ENCODE results near the gene NPAT.
A peak's percentile ranks its signal among the peaks of the same experiment; 100 is the strongest.
"Not testable (repeated sequence)": the region's sequence is repeated elsewhere in the genome, so short reads cannot be mapped to it uniquely, and the experiment has no call there.

Gene NPAT

DNA sequence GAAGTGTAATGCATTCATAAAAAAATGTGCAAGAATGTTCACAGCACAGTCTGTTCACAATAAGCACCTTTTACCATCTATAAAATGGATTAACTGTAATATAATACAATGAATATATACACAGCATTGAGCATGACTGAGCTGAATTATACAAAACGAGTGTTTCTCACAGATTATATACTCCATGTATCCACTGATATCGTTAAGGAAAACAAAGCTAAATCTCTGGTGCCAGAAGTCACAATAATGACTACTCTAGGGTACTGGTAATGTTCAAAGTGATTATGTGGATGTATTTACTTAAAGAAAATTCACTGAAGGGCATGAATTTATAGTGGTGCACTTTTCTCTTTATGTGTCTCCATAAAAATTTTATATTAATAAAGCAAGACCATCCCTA is 67.8 kb downstream of the NPAT start:
- DNase-seq (ENCODE audit: low read depth in 2 of 2) = no peak

DNA sequence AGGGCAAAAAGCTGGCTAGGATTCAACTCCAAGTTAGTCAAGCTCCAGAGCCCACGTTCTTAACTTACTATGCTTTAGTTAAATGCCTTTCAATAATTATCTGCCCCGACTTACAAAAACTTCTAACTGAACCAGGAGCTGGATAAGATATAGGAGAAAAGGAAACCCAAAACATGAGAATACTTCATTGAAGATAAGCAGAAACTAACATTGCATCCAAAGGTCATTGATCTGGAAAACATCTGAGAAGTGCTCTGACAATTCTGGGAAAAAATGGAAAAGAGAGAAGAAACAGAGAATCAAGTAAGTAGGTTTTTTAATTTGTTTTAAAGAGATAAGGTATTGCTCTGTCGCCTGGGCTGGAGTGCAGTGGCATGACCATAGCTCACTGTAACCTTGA is 73.9 kb downstream of the NPAT start:
- DNase-seq (ENCODE audit: low read depth in 2 of 2) = no peak

DNA sequence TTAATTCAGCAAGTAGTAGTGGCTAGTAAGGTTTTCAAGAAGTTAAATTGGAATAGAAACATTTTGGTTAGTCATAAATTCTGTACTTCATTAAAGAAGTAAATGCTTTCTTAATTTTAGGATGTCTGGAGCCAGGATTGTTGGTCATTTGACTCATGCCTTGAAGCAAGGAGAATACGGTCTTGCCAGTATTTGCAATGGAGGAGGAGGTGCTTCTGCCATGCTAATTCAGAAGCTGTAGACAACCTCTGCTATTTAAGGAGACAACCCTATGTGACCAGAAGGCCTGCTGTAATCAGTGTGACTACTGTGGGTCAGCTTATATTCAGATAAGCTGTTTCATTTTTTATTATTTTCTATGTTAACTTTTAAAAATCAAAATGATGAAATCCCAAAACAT is 75.3 kb downstream of the NPAT start:
- DNase-seq (ENCODE audit: low read depth in 2 of 2) = no peak

DNA sequence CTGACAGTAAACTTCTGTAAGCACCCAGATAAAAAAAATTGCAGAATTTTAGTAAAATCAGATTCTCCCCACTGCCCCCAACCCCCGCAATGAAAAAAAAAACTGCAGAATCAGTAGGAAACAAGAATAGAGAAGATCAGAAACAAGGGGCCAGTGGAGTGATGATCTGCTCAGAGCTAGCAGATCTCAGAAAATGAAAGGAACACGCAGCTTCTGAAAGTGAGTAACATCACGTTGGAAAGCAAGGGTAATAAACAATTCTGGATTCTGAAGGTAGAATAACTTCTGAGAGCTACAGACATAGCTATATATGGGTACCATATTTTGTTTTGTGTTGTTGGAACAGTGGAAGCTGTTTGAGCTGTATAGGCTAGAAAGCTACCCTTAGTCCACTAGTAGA is 77.8 kb downstream of the NPAT start:
- no peak for DNase-seq (ENCODE audit: low read depth in 2 of 2)

DNA sequence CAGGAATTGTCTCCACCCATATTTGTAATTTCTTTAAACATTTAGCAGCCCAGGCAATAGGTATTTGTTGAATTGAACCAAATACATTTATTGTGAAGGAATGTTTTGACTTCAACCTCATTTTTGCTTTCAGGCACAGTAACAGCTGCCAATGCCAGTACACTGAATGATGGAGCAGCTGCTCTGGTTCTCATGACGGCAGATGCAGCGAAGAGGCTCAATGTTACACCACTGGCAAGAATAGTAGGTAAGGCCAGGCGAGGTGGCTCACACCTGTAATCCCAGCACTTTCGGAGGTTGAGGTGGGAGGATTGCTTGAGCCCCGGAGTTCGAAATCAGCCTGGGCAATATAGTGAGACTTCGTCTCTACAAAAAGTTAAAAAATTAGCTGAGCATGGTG is 80.1 kb downstream of the NPAT start:
- no peak for DNase-seq (ENCODE audit: low read depth in 2 of 2)

DNA sequence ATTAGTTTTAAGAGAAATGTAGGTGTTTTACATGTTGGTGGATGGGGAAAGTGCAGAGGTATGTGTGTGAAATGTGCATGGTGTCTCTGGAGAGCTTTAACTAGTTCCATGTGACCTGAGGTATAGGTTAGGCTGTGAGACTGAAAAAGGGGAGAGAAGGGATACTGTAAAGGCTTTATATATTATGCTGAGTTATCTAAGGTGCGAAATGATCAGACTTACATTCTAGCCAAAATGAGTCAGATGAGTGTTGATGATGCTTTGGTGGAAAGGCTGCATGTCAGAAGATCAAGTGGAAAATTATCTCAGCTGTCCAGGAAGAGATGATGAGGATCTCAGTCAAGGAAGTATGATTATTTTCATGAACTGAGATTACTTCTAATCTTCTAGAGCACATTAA is 85.2 kb downstream of the NPAT start:
- DNase-seq (ENCODE audit: low read depth in 2 of 2) = no peak

DNA sequence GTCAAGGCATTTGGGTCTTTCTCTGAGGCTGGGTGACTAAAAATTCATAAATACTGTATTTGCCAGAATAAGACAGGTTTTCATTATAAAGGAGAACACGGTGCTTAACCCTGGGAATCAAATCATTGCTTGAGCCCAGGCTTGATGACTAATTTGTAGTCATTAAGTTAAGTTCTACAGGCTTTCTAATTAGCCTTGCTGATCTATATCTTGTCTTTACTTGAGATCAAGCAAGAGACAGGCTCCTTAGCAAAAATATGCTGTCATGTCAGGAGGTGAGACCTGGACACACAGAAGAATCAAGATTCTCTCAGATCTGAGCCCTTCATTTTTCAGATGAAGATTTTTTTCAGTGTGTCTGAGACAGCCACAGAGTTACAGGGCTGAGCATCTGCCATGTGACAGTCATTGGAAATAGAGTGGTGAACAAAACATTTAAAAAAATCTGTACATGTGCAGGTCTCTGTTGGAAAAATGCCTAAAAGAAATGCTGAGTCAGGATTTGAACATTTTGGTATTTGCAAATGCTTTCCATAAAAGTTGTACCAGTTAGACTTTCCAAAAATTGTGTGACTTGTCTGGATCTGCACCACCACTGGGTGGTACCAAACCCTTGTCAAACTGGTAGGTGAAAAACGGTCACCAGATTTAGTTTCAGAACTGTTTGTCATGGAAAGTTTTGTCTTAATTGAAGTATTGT is 86.4 kb downstream of the NPAT start:
- DNase-seq (ENCODE audit: low read depth in 2 of 2) = no peak

DNA sequence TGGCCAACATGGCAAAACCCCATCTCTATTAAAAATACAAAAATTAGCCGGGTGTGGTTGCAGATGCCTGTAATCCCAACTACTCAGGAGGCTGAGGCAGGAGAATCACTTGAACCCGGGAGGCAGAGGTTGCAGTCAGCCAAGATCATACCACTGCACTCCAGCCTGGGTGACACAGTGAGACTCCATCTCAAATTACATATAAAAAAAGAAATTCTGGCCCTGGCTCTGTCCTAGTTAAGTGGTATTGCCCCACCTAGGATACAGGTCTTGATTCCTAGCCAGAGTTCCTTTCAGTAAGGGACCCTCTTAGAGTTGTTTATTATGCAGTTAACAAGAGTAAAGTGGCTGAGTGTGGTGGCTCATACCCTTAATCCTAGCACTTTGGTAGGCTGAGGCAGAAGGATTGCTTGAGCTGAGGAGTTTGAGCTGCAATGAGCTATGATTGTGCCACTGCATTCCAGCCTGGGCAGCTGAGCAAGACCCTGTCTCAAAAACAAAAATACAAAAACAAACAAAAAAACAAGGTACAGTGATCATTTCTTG is 89.4 kb downstream of the NPAT start:
- not testable (repeated sequence) for DNase-seq (ENCODE audit: low read depth in 2 of 2)

DNA sequence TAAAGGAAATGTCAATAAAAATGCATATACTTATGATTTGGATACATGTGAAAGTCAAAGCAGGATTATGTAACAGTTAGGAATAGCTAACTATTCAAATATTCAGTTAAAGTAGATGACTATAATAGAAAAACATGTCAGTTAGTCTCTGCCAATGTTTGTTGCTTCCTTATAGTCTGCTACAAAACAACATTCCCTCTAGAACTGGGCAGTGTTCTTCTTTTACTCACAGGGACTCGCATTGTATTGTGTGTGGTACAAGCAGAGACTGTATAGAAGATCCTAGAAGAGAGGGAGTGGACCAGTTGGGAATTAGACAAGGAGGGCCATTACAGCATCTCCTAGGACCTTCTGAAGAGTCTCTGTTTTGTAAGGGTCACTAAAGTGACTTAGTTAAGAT is 90.4 kb downstream of the NPAT start:
- no peak for DNase-seq (ENCODE audit: low read depth in 2 of 2)

DNA sequence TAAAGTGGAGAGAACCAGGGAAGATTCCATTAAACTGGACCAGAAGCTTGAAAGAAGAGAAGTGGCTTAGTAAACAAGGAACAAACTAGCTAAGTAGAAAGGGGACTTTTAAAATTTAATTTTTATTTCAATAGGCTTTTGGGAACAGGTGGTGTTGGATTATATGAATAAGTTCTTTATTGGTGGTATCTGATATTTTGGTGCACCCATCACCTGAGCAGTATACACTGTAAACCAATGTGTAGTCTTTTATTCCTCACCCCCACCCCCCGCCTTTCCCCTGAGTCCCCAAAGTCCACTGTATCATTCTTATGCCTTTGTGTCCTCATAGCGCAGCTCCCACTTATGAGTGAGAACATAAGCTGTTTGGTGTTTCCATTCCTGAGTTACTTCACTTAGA is 93.7 kb downstream of the NPAT start:
- no peak for DNase-seq (ENCODE audit: low read depth in 2 of 2)

DNA sequence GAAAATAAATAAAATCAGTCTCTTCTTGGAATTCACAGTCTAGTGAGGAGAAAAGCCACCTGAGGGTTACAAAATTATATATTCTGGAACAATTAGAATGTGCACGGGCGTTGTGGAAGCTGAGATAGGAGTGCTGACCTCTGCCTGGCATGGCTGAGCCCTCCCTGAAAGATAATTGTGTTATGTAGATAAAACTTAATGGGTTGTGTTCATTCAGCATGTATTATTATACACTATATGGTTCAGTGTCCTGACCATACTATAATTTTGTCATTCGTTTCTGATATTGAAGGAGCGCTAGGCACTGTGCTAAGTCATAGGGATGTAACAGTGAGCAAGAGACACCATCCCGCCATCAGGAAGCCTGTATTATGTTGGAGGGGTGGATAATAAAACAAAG is 97.3 kb downstream of the NPAT start:
- no peak for DNase-seq (ENCODE audit: low read depth in 2 of 2)

DNA sequence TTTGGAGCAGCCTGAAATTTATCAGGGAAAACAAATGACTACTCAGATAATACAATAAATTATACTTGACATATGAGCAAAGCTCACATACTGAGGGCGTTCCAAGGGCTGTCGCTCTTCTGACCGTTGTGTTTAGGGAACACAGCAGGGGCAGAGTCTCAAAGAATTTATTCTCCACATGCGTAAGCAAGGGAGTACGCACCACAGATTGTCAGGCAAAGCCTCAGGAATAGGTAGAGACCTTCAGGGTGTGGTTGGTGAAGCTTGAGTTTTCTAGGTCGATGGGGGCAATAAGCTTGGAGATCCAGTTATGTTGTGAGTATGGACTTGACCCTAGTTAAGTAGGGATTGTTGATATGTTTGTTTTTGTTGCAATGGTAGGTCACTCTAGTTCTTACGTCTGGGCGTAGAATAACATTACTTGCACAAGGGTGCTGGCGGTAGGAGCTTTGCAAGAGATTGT is 100.2 kb downstream of the NPAT start:
- DNase-seq (ENCODE audit: low read depth in 2 of 2) = no peak

DNA sequence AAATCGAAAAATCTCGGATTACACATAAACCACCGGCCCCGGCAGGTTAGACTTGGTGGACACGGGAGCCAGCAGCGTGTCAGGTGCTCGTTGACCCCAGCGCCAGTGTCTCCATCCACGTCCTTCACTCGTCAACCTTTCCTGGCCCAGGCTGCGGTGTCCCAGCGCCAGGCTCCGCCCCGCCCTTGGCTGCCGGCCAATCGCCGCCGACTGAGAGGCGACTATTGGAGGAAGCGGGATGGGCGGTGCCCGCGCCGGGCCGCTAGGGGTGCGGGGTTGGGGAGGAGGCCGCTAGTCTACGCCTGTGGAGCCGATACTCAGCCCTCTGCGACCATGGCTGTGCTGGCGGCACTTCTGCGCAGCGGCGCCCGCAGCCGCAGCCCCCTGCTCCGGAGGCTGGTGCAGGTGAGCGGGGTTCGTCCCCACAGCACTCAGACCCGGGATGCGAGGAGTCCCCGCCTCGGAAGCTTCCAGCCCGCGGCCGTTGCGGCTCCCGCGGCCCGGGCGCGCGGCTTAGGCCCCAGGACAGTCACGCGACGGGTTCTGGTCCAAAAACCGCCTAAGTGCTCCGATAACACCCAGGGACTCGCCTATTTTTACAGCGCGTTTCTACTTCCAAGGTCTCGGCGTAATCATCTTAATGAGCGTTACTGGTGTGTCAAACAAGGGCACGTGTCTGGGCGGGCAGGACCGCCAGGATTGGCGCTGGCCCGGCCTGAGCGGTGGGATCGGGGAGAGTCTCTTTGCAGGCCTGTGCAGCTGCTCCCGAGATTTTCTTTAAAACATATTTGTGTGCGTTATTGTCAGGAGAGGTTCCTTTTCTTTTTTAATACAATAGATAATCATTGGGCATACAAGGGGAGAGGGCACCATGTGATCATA is 100.9 kb downstream of the NPAT start, which contains the start of gene ACAT1:
TSS of gene ACAT1 (plus strand) at position 294 of the 882 bp plus-strand sequence. CDS start at position 334, 40 bp downstream.
- DNase-seq (ENCODE audit: low read depth in 2 of 2) = peak; percentile 91 to 94

DNA sequence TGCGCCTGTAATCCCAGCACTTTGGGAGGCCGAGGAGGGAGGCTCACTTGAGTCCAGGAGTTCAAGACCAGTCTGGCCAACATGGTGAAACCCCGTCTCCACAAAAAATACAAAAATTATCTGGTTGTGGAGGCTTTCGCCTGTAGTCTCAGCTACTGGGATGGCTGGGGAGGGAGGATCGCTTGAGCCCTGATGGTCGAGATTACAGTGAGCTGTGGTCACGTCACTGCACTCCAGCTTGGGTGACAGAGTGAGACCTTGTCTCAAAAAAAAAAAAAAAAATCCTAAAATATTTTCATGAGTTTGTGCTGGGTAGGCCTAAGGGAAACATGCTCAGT is 101.5 kb downstream of the NPAT start:
- DNase-seq (ENCODE audit: low read depth in 2 of 2) = not testable (repeated sequence)

DNA sequence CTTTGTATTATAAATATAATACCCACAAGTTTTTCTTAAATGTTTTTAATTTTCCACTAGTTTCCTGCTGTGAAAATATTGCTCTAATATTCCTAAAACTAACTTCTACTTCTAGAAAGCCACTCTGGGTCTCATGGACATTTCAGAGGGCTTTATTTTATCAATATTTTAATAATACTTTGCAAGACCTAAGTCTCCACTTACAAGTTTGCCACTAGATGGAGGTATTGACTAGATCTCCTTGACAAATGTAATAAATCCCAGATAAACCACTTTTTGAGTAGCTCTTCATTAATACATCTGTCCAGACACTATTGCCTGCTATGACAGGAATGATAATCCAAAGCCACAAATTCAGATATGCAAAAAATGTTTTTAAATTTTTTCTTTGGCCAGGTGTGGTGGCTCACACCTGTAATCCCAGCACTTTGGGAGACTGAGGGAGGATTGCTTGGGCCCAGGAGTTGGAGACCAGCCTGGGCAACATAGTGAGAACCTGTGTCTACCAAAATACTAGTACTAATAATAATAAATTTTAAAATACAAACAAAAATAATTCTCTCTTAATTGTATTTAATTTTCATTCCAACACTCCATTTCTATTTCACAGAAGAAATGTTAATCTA is 104.6 kb downstream of the NPAT start:
- DNase-seq (ENCODE audit: low read depth in 2 of 2) = no peak

DNA sequence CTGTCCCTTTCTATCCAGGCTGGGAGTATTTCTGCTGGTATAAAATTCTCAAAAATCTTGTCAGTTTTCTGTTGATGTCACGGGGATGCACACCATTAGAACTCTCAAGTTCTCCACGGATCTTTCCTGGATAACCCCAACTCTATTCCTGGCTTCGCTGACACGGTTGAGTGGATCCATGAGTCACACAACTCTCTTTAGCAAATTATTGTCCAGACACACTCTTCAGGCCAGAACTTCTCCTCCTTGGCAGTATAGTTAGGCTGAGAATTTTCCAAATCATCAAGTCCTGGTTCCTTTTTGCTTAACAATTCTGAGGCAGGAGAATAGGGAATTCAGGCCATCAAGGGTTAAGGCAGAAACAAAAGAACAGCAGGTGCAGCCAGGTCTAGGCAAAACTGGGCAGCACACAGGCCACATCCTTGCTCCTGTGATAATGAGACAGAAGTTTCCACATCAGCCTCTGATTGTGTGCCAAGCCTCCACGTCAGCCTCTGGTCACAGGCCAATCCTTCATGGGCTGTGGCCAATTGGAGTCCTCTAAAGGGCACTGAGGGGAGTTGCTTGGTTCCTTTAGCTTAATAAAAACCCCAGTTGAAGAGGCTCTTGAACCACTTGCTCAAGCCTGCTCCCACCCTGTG is 106.8 kb downstream of the NPAT start:
- DNase-seq (ENCODE audit: low read depth in 2 of 2) = no peak

DNA sequence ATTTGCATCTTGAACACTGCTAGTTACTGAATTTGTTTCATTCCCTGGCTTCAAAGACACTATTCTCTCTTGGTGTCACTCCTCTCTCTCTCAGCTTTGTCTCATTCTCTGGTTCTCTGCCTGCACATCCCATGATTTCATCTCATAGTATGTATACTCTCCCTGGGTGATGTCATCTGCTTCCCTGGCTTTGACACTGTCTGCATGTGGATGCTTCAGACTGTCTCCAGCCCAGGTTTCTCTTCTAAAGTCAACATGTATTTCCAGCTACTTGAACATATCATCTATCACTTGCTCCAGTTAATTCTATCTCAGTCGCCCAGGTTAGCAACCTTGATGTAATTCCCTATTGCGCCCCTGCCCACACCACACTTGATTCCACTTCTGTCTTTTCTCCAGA is 110.4 kb downstream of the NPAT start:
- DNase-seq (ENCODE audit: low read depth in 2 of 2) = no peak

DNA sequence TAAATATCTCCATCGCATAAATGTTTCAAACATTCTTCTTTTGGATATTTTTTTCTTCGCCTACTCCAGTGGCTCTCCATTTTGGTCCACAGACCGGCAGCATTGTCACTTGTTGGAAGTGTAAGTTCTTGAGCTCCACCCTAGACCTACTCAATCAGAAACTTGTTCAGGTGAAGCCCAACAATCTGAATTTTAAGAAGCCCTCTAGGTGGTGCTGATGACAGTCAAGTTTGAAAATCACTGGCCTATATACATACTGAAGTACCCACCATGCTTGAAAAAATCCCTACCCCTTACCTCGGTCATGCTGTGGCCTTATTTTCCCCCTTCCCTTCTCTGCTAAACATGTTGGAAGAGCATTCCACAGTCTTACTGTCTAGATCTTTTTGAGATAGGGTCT is 111.3 kb downstream of the NPAT start:
- no peak for DNase-seq (ENCODE audit: low read depth in 2 of 2)
